HepG2 (cell line): ENCODE results near the gene EVA1A. TPM values are rescaled to one million over a fixed set of nuclear protein-coding genes. Genes with fewer than 3 reads are reported as not detected.

ENCODE experiments used
- CENPBD1 ChIP-seq: sonication (generic); formaldehyde crosslinking; IDR thresholded peaks from 2 replicates; pipeline ENCODE4 v1.8.0; 2022; ENCODE audit warnings: missing genetic modification reagents, low read depth, mild to moderate bottlenecking, borderline replicate concordance
- CHD4 ChIP-seq: fragments of 200-600 bp; sonication (generic); IDR thresholded peaks from 2 replicates; pipeline ENCODE4 v1.7.0; 2017; ENCODE audit warnings: mild to moderate bottlenecking, low read length, borderline replicate concordance
- ETV5 ChIP-seq: IDR thresholded peaks from 2 replicates; pipeline ENCODE4 v1.6.1; 2018; ENCODE audit warnings: missing biosample characterization, missing genetic modification reagents, inconsistent platforms, borderline replicate concordance
- GLI4 ChIP-seq: sonication (generic); formaldehyde crosslinking; IDR thresholded peaks from 2 replicates; pipeline ENCODE4 v1.5.1; 2020; ENCODE audit warnings: missing genetic modification reagents, mild to moderate bottlenecking, moderate library complexity, borderline replicate concordance
- KDM1A ChIP-seq: IDR thresholded peaks from 2 replicates; pipeline ENCODE4 v1.6.1; 2016; ENCODE audit warnings: missing compliant biosample characterization
- MAFK ChIP-seq, 2 experiments: IDR thresholded peaks in 1 of 2; conservative IDR thresholded peaks in 1 of 2; 2 replicates each; pipeline ENCODE4 v1.6.1; 2011; ENCODE audit warnings: improper control_type of control experiment in 2 of 2, low read length in 2 of 2
- NFE2L1 ChIP-seq: sonication (generic); formaldehyde crosslinking; IDR thresholded peaks from 2 replicates; pipeline ENCODE4 v1.4.0; 2020; ENCODE audit warnings: missing genetic modification reagents, mild to moderate bottlenecking, borderline replicate concordance
- NR2F2 ChIP-seq: IDR thresholded peaks from 2 replicates; pipeline ENCODE4 v1.6.1; 2012; ENCODE audit warnings: low read depth, inconsistent platforms, borderline replicate concordance
- RFXANK ChIP-seq: IDR thresholded peaks from 2 replicates; pipeline ENCODE4 v1.6.1; 2016
- TBL1XR1 ChIP-seq: fragments of 150-350 bp; IDR thresholded peaks from 2 replicates; pipeline ENCODE4 v1.6.1; 2014; ENCODE audit warnings: borderline replicate concordance, low read length; ENCODE audit not compliant: partially characterized antibody
- ZNF580 ChIP-seq: IDR thresholded peaks from 2 replicates; pipeline ENCODE4 v1.6.1; 2016; ENCODE audit warnings: low read depth, borderline replicate concordance
- ZNF674 ChIP-seq: sonication (generic); formaldehyde crosslinking; IDR thresholded peaks from 2 replicates; pipeline ENCODE4 v1.5.0; 2020; ENCODE audit warnings: low read depth, mild to moderate bottlenecking, missing genetic modification reagents
- polyA plus RNA-seq, 8 experiments: library from polyadenylated mRNA; depleted of rRNA in 3 of 8; stranded (reverse) in 7 of 8; unstranded in 1 of 8; fragments of >200 nt; fragmentation: Illumina TruSeq in 4 of 8; extraction: Trizol in 4 of 8; gene quantifications; 2 replicates each; pipeline versions ENCODE4 v1.2.1 to v1.2.3, GENCODE V29; 2011 to 2016; ENCODE audit warnings: low read depth in 4 of 8, missing spikeins in 1 of 8, mixed read lengths in 1 of 8; ENCODE audit not compliant: insufficient read depth in 1 of 8
- total RNA-seq, 5 experiments: library from RNA; depleted of rRNA; stranded (reverse); fragments of >200 nt; fragmentation: Illumina TruSeq; extraction: Trizol; gene quantifications; 2 replicates each; pipeline ENCODE4 v1.2.3, GENCODE V29; 2016; ENCODE audit warnings: low read depth in 1 of 5
- TF ChIP-seq, protein P1 (sequence below): sonication (generic); formaldehyde crosslinking; IDR thresholded peaks from one replicate; pipeline ENCODE4 v1.5.1; 2020; ENCODE audit warnings: mild to moderate bottlenecking, missing genetic modification reagents; ENCODE audit errors: not compliant biosample characterization
- TF ChIP-seq, protein P2 (sequence below): sonication (generic); formaldehyde crosslinking; IDR thresholded peaks from 2 replicates; pipeline ENCODE4 v1.8.0; 2022; ENCODE audit warnings: mild to moderate bottlenecking, missing genetic modification reagents, borderline replicate concordance
- TF ChIP-seq, protein P3 (sequence below): sonication (generic); formaldehyde crosslinking; IDR thresholded peaks from 2 replicates; pipeline ENCODE4 v1.5.0; 2020; ENCODE audit warnings: missing genetic modification reagents

EVA1A gene
- total and polyA plus RNA-seq, 2 of the 13 experiments (the other 11 are each of a cell fraction or from before 2014, with no cell fraction given), result 57.5 to 57.8 TPM

DNA sequence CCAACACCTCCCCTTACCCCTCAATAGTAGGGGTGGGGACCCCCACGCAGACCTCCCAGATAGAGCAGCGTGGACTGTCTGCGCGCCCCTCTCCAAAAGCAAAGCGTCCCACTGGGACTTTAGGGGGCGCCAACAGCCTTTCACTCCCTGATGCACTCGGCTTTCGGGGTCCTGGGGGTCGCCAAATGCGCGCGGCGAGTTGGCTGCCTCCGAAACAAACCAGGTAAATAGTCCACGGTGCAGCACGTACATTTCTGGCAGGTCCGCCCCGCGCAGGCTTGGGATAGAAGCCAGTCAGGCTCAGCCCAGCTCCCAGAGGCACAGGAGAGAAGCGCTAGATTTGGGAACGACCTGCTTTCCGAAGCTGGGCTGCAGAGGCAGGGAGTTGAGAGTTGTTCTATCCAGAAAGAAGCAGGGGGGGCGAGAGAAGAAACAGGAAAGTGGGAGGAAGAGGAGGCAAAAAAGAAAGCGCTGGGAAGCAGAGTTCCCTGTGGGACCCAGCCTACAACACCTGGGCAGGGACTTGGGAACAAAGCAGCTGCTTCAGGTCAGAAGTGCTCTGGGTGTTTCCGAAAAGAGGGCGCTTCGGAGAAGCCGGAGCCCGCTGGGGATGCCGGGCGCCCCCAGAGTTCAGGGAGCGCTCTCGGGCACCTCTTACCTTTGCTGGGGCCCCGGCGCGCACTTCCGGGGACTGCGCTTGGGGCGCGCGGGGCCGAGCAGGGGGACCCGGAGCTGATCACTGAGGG lies 544 bp downstream of the EVA1A start (continued):
- TF ChIP-seq, protein P1, sequence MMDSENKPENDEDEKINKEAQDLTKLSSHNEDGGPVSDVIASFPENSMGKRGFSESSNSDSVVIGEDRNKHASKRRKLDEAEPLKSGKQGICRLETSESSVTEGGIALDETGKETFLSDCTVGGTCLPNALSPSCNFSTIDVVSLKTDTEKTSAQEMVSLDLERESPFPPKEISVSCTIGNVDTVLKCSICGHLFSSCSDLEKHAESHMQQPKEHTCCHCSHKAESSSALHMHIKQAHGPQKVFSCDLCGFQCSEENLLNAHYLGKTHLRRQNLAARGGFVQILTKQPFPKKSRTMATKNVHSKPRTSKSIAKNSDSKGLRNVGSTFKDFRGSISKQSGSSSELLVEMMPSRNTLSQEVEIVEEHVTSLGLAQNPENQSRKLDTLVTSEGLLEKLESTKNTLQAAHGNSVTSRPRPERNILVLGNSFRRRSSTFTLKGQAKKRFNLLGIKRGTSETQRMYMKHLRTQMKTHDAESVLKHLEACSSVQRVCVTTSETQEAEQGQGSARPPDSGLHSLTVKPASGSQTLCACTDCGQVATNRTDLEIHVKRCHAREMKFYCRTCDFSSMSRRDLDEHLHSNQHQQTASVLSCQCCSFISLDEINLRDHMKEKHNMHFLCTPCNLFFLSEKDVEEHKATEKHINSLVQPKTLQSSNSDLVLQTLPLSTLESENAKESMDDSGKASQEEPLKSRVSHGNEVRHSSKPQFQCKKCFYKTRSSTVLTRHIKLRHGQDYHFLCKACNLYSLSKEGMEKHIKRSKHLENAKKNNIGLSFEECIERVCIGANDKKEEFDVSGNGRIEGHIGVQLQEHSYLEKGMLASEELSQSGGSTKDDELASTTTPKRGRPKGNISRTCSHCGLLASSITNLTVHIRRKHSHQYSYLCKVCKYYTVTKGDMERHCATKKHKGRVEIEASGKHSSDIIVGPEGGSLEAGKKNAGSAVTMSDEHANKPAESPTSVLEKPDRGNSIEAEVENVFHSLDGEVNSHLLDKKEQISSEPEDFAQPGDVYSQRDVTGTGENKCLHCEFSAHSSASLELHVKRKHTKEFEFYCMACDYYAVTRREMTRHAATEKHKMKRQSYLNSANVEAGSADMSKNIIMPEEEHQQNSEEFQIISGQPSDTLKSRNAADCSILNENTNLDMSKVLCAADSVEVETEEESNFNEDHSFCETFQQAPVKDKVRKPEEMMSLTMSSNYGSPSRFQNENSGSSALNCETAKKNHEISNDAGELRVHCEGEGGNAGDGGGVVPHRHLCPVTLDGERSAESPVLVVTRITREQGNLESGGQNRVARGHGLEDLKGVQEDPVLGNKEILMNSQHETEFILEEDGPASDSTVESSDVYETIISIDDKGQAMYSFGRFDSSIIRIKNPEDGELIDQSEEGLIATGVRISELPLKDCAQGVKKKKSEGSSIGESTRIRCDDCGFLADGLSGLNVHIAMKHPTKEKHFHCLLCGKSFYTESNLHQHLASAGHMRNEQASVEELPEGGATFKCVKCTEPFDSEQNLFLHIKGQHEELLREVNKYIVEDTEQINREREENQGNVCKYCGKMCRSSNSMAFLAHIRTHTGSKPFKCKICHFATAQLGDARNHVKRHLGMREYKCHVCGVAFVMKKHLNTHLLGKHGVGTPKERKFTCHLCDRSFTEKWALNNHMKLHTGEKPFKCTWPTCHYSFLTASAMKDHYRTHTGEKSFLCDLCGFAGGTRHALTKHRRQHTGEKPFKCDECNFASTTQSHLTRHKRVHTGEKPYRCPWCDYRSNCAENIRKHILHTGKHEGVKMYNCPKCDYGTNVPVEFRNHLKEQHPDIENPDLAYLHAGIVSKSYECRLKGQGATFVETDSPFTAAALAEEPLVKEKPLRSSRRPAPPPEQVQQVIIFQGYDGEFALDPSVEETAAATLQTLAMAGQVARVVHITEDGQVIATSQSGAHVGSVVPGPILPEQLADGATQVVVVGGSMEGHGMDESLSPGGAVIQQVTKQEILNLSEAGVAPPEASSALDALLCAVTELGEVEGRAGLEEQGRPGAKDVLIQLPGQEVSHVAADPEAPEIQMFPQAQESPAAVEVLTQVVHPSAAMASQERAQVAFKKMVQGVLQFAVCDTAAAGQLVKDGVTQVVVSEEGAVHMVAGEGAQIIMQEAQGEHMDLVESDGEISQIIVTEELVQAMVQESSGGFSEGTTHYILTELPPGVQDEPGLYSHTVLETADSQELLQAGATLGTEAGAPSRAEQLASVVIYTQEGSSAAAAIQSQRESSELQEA (CRISPR knock-in tag), result peak; percentile 45
- TF ChIP-seq CHD4 (no peak), NFE2L1 (CRISPR knock-in tag) (no peak), RFXANK (no peak; the same call in 1 of the 2 replicates), MAFK (conservative IDR thresholded peaks at IDR 0.05 in 1 of 2, IDR thresholded peaks at IDR 0.05 in 1 of 2; ENCODE audit: low read length in 2 of 2) (no peak), CENPBD1 (CRISPR knock-in tag) (0 out of 2 replicates have a peak, but pooled peaks have one; percentile 20), KDM1A (no peak), GLI4 (CRISPR knock-in tag) (peak; percentile 56), ZNF580 (CRISPR knock-in tag) (peak; percentile 31; the same call in 1 of the 2 replicates), ETV5 (peak; percentile 43; the same call in 1 of the 2 replicates), TBL1XR1 (no peak), ZNF674 (CRISPR knock-in tag) (no peak), NR2F2 (0 out of 2 replicates have a peak, but pooled peaks have one; percentile 43)
- TF ChIP-seq, protein P2, sequence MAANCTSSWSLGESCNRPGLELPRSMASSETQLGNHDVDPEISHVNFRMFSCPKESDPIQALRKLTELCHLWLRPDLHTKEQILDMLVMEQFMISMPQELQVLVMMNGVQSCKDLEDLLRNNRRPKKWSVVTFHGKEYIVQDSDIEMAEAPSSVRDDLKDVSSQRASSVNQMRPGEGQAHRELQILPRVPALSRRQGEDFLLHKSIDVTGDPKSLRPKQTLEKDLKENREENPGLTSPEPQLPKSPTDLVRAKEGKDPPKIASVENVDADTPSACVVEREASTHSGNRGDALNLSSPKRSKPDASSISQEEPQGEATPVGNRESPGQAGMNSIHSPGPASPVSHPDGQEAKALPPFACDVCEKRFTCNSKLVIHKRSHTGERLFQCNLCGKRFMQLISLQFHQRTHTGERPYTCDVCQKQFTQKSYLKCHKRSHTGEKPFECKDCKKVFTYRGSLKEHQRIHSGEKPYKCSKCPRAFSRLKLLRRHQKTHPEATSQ (CRISPR knock-in tag), result 0 out of 2 replicates have a peak, but pooled peaks have one; percentile 11
- TF ChIP-seq, protein P3, sequence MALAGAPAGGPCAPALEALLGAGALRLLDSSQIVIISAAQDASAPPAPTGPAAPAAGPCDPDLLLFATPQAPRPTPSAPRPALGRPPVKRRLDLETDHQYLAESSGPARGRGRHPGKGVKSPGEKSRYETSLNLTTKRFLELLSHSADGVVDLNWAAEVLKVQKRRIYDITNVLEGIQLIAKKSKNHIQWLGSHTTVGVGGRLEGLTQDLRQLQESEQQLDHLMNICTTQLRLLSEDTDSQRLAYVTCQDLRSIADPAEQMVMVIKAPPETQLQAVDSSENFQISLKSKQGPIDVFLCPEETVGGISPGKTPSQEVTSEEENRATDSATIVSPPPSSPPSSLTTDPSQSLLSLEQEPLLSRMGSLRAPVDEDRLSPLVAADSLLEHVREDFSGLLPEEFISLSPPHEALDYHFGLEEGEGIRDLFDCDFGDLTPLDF (CRISPR knock-in tag), result no peak
